Adrenal gland (tissue), 12 donors: ENCODE measurements around the gene BTN2A1. TPM values are rescaled to one million over a fixed set of nuclear protein-coding genes. Genes with fewer than 3 reads are reported as not detected.

ENCODE experiments used
- DNase-seq, 7 donors: peaks; one replicate each; pipeline ENCODE4 v3.0.0-alpha.2; 2019 to 2020
- H3K27ac ChIP-seq, 5 donors: fragments of 200-600 bp; sonication (generic) in 4 of 5; 1 replicate in 3 of 5; 2 replicates in 2 of 5; pipeline versions ENCODE4 v1.5.1 to v1.8.0; 2016 to 2020; ENCODE audit warnings: mild to moderate bottlenecking in 1 of 5
- H3K27me3 ChIP-seq: fragments of 200-600 bp; 2 replicates; pipeline ENCODE4 v1.8.0; 2021
- H3K36me3 ChIP-seq, 2 donors: fragments of 200-600 bp; replicated peaks in 1 of 2; 1 replicate in 1 of 2; 2 replicates in 1 of 2; pipeline versions ENCODE4 v1.5.1 to v1.8.0; 2018 to 2022
- H3K4me1 ChIP-seq, 2 donors: fragments of 200-600 bp; replicated peaks in 1 of 2; 1 replicate in 1 of 2; 2 replicates in 1 of 2; pipeline versions ENCODE4 v1.5.1 to v1.8.0; 2018 to 2021
- H3K4me3 ChIP-seq, 4 donors: fragments of 200-600 bp; sonication (generic) in 3 of 4; one replicate each; pipeline ENCODE4 v1.5.1; 2016 to 2018
- H3K9me3 ChIP-seq, 3 donors: fragments of 200-600 bp; sonication (generic) in 1 of 3; replicated peaks in 1 of 3; 1 replicate in 2 of 3; 2 replicates in 1 of 3; pipeline versions ENCODE4 v1.5.1 to v1.8.0; 2016 to 2021
- CTCF ChIP-seq, 6 experiments: fragments of 450-650 bp in 4 of 6; fragments of 200-600 bp in 2 of 6; sonication (generic) in 1 of 6; IDR thresholded peaks; 1 replicate in 5 of 6; 2 replicates in 1 of 6; pipeline versions ENCODE4 v1.5.1 to v1.8.0; 2016 to 2021; ENCODE audit warnings: antibody characterized with exemption in 6 of 6, mild to moderate bottlenecking in 2 of 6, moderate library complexity in 1 of 6
- POLR2A ChIP-seq, 2 donors: fragments of 450-650 bp; IDR thresholded peaks; one replicate each; pipeline ENCODE4 v1.6.1; 2017; ENCODE audit warnings: antibody characterized with exemption in 2 of 2, mild to moderate bottlenecking in 2 of 2, moderate library complexity in 1 of 2
- WGBS, 4 donors: extraction: QIAGEN DNeasy Blood & Tissue Kit in 2 of 4; methylation state at CpG; one replicate each; pipeline versions ENCODE4 v1.1.5 to v1.1.7; 2013 to 2017; 5-methylcytosine and 5-hydroxymethylcytosine counted together
- intact Hi-C, 2 donors: fragments of 100-400 bp; cut with DNase I; formaldehyde crosslinking; loops; one replicate each; pipeline versions ENCODE4 v1.14.1 to v1.15.0; 2022 to 2023
- polyA plus RNA-seq, 3 donors: library from polyadenylated mRNA; stranded (reverse); fragments of 200-250 nt in 2 of 3; fragments of 350-450 nt in 1 of 3; fragmentation: Illumina TruSeq in 1 of 3; extraction: RNeasy Lipid Tissue Mini Kit (QIAGEN cat#74804) in 1 of 3; gene quantifications; one replicate each; pipeline ENCODE4 v1.2.3, GENCODE V29; 2013 to 2014
- total RNA-seq, 9 donors: library from RNA; depleted of rRNA in 4 of 9; stranded (reverse); fragments of >200 nt in 4 of 9; fragments of 120-200 nt in 1 of 9; fragmentation: NEBNext Ultra II Directional in 1 of 9; extraction: Animal tissue kit (Norgen Biotek cat#: 25700) in 1 of 9; gene quantifications; one replicate each; pipeline versions ENCODE4 v1.1.0 to v1.2.4, GENCODE V29; 2013 to 2023
- donor health status: healthy with polysubstance abuse.
- donor health status: Bipolar disorder and iron deficiency.
- donor health status: DM: yes; HTN: yes; CAD: no.
- donor health status: DM: no; HTN: no; CAD: no.
- donor health status: DM: no; HTN: no; CAD: no.
- donor health status: DM: yes; HTN: yes; CAD: no.

Gene BTN2A1
- total and polyA plus RNA-seq, 12 donors = 11.4 to 52.0 (median 22.5) TPM

DNA sequence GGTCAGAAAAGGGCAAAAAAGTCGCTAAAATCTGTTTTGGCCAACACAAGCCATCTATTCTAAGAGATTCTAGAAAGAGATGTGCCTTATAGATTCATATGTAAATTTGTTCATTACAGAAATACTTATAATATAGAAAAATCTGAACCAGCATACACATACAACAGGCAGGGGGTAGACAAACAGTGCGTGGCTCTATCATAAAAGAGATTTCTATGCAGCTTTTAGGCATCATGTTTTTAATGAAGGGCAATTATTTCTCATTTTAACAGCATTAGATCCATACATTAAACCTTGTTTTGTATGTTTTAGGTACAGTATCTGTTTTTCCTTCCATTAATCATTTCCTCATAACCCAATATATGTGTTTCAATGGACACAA lies 16.8 kb upstream of the BTN2A1 start:
- H3K4me1 ChIP-seq = peaks cover 5 to 29% of the 10 kb centered on the region in 2 donors
- peak overlapping the region in 3 of 5 donors; percentile 90 to 96 (median 92) for H3K27ac ChIP-seq
- TF ChIP-seq CTCF (IDR thresholded peaks at IDR 0.05) (no peak), POLR2A (IDR thresholded peaks at IDR 0.05) (no peak)
- intact Hi-C loops = no loop called here
- DNase-seq = no peak
- peak overlapping the region in 2 of 4 donors; percentile 56 to 81 for H3K4me3 ChIP-seq
- 4 to 23% (median 14%) methylated on average over 2 of the region's 2 CpGs for WGBS, 4 donors
- H3K36me3 ChIP-seq = peaks cover 0 to 6% of the 10 kb centered on the region in 2 donors
- no peaks in the 10 kb centered on the region for H3K9me3 ChIP-seq
- H3K27me3 ChIP-seq = no peaks in the 10 kb centered on the region

DNA sequence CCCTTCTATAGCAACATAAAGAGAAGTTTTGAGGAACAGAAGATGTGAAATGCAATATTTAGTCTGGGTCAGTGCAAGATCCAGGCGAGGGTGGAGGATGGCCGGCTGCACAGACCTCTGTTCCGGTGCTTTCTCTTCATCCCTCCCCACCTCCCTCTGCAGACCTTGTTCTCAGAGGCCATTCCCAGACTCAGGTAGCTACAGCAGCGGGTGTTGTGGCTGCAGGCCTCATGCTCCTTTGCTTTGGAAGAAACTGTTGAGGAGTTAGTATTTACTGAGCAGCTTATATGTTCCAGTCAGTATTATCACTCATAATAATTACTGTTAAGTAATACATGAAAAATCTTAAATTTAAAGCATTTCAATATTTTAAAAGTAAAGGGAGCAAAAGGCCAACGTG lies 15.8 kb upstream of the BTN2A1 start:
- intact Hi-C loops = no loop called here
- DNase-seq = no peak
- 54 to 66% (median 60%) methylated on average over 5 of the region's 5 CpGs for WGBS, 4 donors
- no peaks in the 10 kb centered on the region for H3K9me3 ChIP-seq
- peaks cover 5 to 29% of the 10 kb centered on the region in 2 donors for H3K4me1 ChIP-seq
- H3K4me3 ChIP-seq = peak overlapping the region in 1 of 4 donors; percentile 81
- no peak overlapping the region for H3K27ac ChIP-seq
- no peaks in the 10 kb centered on the region for H3K27me3 ChIP-seq
- TF ChIP-seq POLR2A (IDR thresholded peaks at IDR 0.05) (no peak), CTCF (IDR thresholded peaks at IDR 0.05) (no peak)
- peaks cover 0 to 8% of the 10 kb centered on the region in 2 donors for H3K36me3 ChIP-seq

DNA sequence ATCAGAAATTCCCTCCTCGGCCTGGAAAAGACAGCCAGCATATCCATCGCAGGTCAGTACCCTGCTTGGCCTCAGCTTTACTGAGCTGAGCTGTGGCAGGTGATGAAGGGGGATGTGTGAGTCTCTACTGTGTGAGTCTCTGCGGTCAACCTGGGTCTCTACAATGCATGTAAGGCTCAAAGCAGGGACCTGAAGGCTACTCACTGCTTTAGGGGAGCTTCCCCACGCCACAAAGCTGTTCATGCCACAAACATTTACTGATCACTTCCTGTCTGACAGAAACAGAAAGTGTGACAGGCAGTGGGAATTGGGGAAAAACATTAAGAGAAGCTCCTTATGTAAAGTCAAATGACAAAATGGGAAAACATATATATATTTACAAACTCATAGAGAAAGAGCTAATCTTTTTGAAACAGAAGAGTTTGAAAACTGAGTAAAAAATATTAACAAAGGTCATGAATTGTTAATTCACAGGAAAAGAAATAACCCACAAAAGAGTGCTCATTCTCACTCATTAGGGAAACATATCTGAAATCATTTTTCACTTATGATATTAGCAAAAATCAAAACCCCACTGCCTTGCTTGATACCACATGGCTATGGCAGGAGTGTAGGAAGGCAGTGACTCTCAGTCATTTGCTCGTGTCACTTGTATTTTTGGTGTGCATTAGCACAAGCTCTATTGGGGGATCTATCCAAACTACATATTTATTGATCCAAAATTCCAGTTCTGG lies 11.7 kb upstream of the BTN2A1 start:
- no peak for TF ChIP-seq CTCF (IDR thresholded peaks at IDR 0.05)
- WGBS, 4 donors = 78 to 85% (median 83%) methylated on average over 3 to 5 of the region's 5 CpGs
- intact Hi-C loops = no loop called here
- no peak overlapping the region for H3K27ac ChIP-seq
- H3K27me3 ChIP-seq = no peaks in the 10 kb centered on the region
- peaks cover 2 to 17% of the 10 kb centered on the region in 2 donors for H3K4me1 ChIP-seq
- no peaks in the 10 kb centered on the region for H3K9me3 ChIP-seq
- no peak for DNase-seq
- H3K4me3 ChIP-seq = no peak overlapping the region
- peaks cover 0 to 36% of the 10 kb centered on the region in 2 donors for H3K36me3 ChIP-seq

DNA sequence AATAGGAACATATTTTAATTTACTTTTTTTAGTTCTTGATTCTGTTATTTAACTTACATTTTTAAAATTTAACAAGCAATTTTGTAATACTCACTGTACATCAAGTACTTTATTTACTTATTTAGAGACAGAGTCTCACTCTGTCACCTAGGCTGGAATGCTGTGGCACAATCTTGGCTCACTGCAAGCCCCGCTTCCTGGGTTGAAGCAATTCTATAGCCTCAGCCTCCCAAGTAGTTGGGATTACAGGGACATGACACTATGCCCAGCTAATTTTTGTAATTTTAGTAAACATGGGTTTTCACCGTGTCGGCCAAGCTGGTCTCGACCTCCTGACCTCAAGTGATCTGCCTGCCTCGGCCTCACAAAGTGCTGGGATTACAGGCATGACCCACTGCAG lies 10.5 kb upstream of the BTN2A1 start:
- TF ChIP-seq POLR2A (IDR thresholded peaks at IDR 0.05) (no peak), CTCF (IDR thresholded peaks at IDR 0.05) (no peak)
- Histone ChIP-seq H3K36me3 (peaks cover 0 to 36% of the 10 kb centered on the region in 2 donors), H3K4me1 (peaks cover 0 to 5% of the 10 kb centered on the region in 2 donors), H3K4me3 (no peak overlapping the region), H3K9me3 (no peaks in the 10 kb centered on the region), H3K27ac (no peak overlapping the region), H3K27me3 (no peaks in the 10 kb centered on the region)
- WGBS, 4 donors = 87 to 96% (median 92%) methylated on average over 5 of the region's 5 CpGs
- no peak for DNase-seq
- intact Hi-C loops = no loop called here
